ENCODE results near the gene CALY.
"Not testable (repeated sequence)": the region's sequence is repeated elsewhere in the genome, so short reads cannot be mapped to it uniquely, and the experiment has no call there.

CALY gene

DNA sequence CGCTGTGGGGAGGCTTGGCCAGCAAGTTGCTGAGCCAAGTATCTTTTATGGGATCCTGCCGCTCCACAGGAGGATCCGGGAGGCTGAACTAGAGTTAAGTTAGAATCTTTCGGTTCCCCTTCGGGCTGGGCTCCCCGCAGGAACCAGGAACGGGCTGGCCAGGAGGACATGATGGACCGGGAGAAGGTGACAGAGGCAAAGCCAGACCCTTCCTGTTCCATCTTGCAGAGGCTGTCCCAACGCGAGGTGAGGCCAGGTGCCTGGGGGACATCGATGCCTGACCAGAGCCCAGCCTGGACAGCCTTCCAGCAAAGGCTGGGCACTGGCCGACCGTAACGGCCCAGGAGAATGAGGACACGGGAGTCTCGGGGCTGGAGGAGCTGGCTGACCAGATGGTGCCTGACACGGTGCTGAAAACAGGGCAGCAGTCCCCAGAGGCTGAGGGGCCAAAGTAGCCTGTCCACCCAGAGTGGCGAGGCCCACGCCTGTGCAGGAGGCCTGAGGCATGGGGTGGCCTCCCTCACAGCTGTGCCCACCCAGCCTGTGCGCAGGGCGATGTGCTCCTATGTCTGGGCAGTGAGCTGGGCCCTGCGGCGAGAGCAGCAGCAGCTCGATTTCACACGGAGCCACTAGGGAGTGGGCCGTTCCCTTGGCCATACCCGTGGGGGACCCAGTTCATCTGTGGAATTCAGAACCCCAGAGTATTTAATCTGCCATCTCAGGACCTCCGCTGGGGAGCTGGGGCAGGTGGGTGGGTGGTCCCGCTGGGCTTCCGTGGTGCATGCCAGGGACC, 40.5 kb upstream of the CALY start:
- Histone ChIP-seq H3K9ac (ENCODE audit: low read length in 2 of 2) (peak overlapping the region in 1 of 2 donors; percentile 64), H3K27me3 (ENCODE audit: control insufficient read depth in 1 of 2, insufficient read depth in 2 of 2, low read length in 2 of 2) (no peaks in the 10 kb centered on the region), H3K36me3 (ENCODE audit: control insufficient read depth in 2 of 2, insufficient read depth in 2 of 2, low read length in 2 of 2) (peaks cover 0 to 4% of the 10 kb centered on the region in 2 donors), H3K27ac (ENCODE audit: low read length) (no peak overlapping the region), H3K4me1 (ENCODE audit: control insufficient read depth, insufficient read depth, low read length) (peaks cover 26% of the 10 kb centered on the region), H3K4me3 (ENCODE audit: low read length in 2 of 2) (peak overlapping the region in 1 of 2 donors; percentile 88), H3K9me3 (ENCODE audit: control insufficient read depth in 2 of 2, low read length in 2 of 2) (no peaks in the 10 kb centered on the region)

DNA sequence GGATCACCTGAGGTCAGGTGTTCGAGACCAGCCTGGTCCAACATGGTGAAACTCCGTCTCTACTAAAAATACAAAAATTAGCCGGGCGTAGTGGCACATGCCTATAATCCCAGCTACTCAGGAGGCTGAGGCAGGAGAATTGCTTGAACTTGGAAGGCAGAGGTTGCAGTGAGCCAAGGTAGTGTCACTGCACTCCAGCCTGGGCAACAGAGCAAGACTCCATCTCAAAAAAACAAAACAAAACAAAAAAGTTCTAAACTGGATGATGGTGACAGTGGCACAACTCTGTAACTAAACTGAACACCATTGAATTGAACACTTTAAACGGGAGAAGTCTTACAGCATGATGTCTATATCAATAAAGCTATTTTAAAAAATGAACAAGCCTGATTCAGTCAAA, 39.5 kb upstream of the CALY start:
- not testable (repeated sequence) for H3K36me3 ChIP-seq (ENCODE audit: control insufficient read depth in 2 of 2, insufficient read depth in 2 of 2, low read length in 2 of 2); H3K9me3 ChIP-seq (ENCODE audit: control insufficient read depth in 2 of 2, low read length in 2 of 2); H3K4me3 ChIP-seq (ENCODE audit: low read length in 2 of 2); H3K27ac ChIP-seq (ENCODE audit: low read length); H3K9ac ChIP-seq (ENCODE audit: low read length in 2 of 2); H3K27me3 ChIP-seq (ENCODE audit: control insufficient read depth in 1 of 2, insufficient read depth in 2 of 2, low read length in 2 of 2)
- peaks cover 29% of the 10 kb centered on the region for H3K4me1 ChIP-seq (ENCODE audit: control insufficient read depth, insufficient read depth, low read length)

DNA sequence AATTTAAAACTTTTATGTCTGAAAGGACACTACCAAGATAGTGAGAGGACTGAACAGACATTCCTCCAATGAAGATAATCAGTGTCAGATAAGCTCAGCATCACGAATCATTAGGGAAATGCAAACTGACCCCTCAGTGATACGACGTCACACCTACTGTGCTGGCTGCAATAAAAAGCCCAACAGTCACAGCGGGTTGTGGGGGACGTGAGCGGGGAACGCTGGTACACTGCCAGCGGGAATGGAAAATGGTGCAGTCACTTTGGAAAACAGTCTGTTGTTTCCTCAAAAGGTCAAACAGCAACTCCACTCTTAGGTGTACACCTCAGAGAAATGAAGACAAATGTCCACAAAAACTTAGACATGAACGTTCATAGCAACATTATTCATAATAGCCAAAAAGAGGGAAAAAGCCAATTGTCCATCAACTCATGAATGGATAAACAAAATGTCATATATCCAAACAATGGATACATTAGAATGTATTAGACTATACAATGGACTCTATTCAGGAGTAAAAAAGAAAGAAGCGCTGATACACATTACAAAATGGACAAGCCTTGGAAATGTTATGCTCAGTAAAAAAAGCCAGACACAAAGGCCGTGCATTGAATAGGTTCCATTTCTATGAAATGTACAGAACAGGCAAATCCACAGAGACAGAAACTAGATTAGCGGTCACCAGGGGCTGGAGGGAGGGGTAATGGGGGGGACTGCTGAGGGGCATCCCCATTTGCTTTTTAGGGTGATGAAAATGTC, 38.8 kb upstream of the CALY start:
- Histone ChIP-seq H3K27me3 (ENCODE audit: control insufficient read depth in 1 of 2, insufficient read depth in 2 of 2, low read length in 2 of 2) (no peaks in the 10 kb centered on the region), H3K27ac (ENCODE audit: low read length) (no peak overlapping the region), H3K9ac (ENCODE audit: low read length in 2 of 2) (no peak overlapping the region), H3K4me3 (ENCODE audit: low read length in 2 of 2) (no peak overlapping the region), H3K36me3 (ENCODE audit: control insufficient read depth in 2 of 2, insufficient read depth in 2 of 2, low read length in 2 of 2) (peaks cover 0 to 2% of the 10 kb centered on the region in 2 donors), H3K4me1 (ENCODE audit: control insufficient read depth, insufficient read depth, low read length) (peaks cover 29% of the 10 kb centered on the region), H3K9me3 (ENCODE audit: control insufficient read depth in 2 of 2, low read length in 2 of 2) (no peaks in the 10 kb centered on the region)

DNA sequence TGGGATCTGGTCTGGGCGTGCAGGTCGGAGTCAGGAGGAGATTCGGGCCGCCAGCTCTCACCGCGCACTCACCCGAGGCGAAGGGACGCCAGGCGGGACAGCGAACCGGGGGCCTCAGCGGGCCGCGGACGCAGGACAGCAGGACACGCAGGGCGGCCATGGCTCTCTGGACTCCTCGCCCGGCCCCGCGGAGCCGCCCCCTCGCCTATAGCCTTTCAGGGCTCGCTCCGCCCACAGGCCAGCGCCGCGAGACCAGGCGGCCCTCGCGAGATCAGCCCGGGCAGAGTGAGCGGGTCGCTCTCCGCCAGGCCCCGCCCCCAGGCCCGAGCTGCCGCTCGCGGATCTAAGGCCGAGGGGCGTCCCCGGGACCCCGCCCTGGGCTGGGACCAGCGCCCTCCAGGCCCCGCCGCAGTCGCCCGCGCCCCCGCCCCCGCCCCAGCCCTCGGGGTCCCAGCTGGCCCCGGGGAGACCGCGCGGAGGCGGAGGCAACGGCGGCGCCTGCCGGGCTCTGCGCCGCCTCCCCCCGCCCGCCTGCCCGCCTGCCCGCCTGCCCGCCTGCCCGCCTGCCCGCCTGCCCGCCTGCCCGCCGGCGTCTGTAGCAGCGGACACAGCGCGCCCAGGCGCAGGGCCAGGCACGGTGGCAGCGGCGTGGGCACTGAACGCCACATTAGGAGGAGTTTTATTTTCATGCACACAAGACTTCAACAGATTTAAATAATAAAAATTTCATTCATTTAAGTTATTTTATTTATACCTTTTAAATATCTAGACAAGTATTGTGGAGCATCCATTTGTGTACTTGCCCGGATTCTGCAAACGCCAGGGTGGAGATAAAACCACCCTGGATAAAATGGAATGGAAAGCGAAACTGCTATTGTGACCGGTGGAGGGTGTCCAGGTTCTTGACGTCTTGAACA, 36.7 kb upstream of the CALY start, which contains the start of gene ECHS1:
TSS of gene ECHS1 (minus strand) at position 181 of the 917 bp plus-strand sequence. CDS start at position 160, 21 bp downstream.
- Histone ChIP-seq H3K9ac (ENCODE audit: low read length in 2 of 2) (peak within 1 kb of the TSS; percentile 53 to 71), H3K4me1 (ENCODE audit: control insufficient read depth, insufficient read depth, low read length) (peaks cover 19% of the 10 kb centered on the region), H3K4me3 (ENCODE audit: low read length in 2 of 2) (peak within 1 kb of the TSS; percentile 57 to 74), H3K36me3 (ENCODE audit: control insufficient read depth in 2 of 2, insufficient read depth in 2 of 2, low read length in 2 of 2) (peaks cover 12 to 19% of the 10 kb centered on the region in 2 donors), H3K27me3 (ENCODE audit: control insufficient read depth in 1 of 2, insufficient read depth in 2 of 2, low read length in 2 of 2) (no peaks in the 10 kb centered on the region), H3K27ac (ENCODE audit: low read length) (peak within 1 kb of the TSS; percentile 55), H3K9me3 (ENCODE audit: control insufficient read depth in 2 of 2, low read length in 2 of 2) (no peaks in the 10 kb centered on the region)

DNA sequence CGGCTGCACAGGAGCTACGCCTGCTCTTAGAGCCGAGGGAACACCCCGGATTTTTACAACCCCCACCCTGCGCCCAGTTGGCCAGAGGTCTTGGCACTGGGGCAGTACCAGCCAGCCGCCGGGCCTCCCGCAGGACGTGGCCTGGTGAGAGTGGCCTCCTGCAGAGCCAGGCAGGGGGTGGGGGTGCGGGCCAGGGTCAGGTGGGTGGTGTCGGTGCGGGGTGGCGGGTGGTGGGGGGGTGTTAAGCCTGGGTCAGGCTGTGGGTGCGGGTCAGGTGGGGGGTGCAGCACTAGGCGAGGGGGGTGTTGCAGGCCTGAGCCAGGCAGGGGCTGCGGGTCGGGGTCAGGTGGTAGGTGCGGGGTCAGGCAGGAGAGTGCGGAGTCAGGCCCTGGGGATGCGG, 35.8 kb upstream of the CALY start:
- Histone ChIP-seq H3K27me3 (ENCODE audit: control insufficient read depth in 1 of 2, insufficient read depth in 2 of 2, low read length in 2 of 2) (no peaks in the 10 kb centered on the region), H3K9me3 (ENCODE audit: control insufficient read depth in 2 of 2, low read length in 2 of 2) (no peaks in the 10 kb centered on the region), H3K27ac (ENCODE audit: low read length) (no peak overlapping the region), H3K4me3 (ENCODE audit: low read length in 2 of 2) (peak overlapping the region in 1 of 2 donors; percentile 40), H3K9ac (ENCODE audit: low read length in 2 of 2) (no peak overlapping the region), H3K4me1 (ENCODE audit: control insufficient read depth, insufficient read depth, low read length) (peaks cover 14% of the 10 kb centered on the region), H3K36me3 (ENCODE audit: control insufficient read depth in 2 of 2, insufficient read depth in 2 of 2, low read length in 2 of 2) (peaks cover 15 to 24% of the 10 kb centered on the region in 2 donors)

DNA sequence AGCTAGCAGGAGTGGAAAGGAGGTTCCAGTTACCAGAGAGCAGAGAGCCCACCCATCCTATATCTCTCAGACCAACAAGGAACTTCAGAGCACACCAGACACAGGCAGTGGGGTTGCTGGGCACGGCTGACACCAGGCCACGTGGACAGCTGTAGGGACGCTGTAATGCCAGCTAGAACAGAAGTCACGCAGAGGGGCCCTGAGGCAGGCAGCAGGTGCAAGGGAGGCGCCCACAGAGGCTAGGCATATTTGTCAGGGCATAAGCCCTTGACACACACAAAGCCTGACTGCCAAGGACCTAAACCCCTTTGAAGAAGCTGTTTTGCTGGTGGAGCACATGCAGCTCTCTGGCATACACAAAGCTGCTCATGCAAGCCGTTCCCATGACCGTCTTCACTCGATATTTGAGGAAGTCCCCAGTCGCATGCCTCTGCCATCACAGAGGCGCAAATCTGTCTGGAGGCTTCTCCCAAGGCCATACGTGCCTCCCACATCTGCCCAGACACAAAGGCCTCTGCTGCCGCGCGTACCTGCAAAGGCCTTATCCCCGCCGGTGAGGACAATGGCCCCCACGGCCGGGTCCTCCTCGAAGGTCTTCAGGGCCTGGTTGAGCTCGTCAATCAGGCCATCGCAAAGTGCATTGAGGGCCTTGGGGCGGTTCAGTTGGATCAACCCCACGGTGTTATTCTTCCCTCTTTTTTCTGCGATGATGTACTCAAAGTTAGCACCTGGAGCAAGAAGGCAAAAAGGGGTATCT, 33.5 kb upstream of the CALY start:
- peaks cover 13% of the 10 kb centered on the region for H3K4me1 ChIP-seq (ENCODE audit: control insufficient read depth, insufficient read depth, low read length)
- H3K4me3 ChIP-seq (ENCODE audit: low read length in 2 of 2), result no peak overlapping the region
- H3K27me3 ChIP-seq (ENCODE audit: control insufficient read depth in 1 of 2, insufficient read depth in 2 of 2, low read length in 2 of 2), result no peaks in the 10 kb centered on the region
- no peak overlapping the region for H3K9ac ChIP-seq (ENCODE audit: low read length in 2 of 2)
- no peaks in the 10 kb centered on the region for H3K9me3 ChIP-seq (ENCODE audit: control insufficient read depth in 2 of 2, low read length in 2 of 2)
- peaks cover 29 to 43% of the 10 kb centered on the region in 2 donors for H3K36me3 ChIP-seq (ENCODE audit: control insufficient read depth in 2 of 2, insufficient read depth in 2 of 2, low read length in 2 of 2)
- H3K27ac ChIP-seq (ENCODE audit: low read length), result no peak overlapping the region

DNA sequence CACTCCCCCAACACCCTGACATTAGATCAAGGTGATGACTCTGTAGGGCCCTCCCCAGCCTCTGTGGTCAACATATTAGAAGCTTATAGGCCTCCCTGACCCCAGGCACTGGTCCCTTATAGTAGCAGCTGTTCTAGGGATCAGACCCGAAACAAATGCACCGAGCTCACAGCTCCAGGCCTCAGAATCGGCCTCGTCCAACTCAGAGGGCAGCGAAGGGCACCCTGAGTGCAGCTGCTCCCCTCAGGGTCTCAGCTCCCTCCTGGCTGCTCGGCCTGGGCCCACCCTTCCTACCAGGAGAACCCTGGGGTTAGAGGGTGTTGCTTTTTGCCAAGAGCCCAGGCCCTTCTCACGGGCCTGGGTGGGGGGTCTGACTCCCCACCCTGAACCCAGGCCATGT, 31.5 kb upstream of the CALY start:
- H3K36me3 ChIP-seq (ENCODE audit: control insufficient read depth in 2 of 2, insufficient read depth in 2 of 2, low read length in 2 of 2), result peaks cover 29 to 48% of the 10 kb centered on the region in 2 donors
- no peaks in the 10 kb centered on the region for H3K27me3 ChIP-seq (ENCODE audit: control insufficient read depth in 1 of 2, insufficient read depth in 2 of 2, low read length in 2 of 2)

DNA sequence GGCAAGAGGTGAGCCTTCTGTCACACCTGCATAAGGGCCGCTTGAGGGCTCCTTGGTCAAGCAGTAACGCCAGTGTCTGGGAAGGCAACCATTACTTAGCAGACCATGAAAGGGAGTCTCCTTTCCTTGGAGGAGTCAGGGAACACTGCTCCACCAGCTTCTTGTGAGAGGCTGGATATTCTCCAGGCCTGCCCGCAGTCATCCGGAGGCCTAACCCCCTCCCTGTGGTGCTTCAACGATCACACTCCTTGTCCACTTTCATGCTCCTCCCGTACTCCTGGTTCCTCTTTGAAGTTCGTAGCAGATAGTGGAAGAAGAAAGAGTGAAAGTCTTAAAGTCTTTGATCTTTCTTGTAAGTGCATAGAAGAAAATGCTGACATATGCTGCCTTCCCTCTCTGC, 30.8 kb upstream of the CALY start:
- not testable (repeated sequence) for H3K27ac ChIP-seq (ENCODE audit: low read length); H3K27me3 ChIP-seq (ENCODE audit: control insufficient read depth in 1 of 2, insufficient read depth in 2 of 2, low read length in 2 of 2); H3K9me3 ChIP-seq (ENCODE audit: control insufficient read depth in 2 of 2, low read length in 2 of 2); H3K4me3 ChIP-seq (ENCODE audit: low read length in 2 of 2); H3K4me1 ChIP-seq (ENCODE audit: control insufficient read depth, insufficient read depth, low read length); H3K9ac ChIP-seq (ENCODE audit: low read length in 2 of 2)
- peaks cover 32 to 54% of the 10 kb centered on the region in 2 donors for H3K36me3 ChIP-seq (ENCODE audit: control insufficient read depth in 2 of 2, insufficient read depth in 2 of 2, low read length in 2 of 2)

More for the DNA sequence above, 31.5 kb upstream of the CALY start:
- no peak overlapping the region for H3K4me3 ChIP-seq (ENCODE audit: low read length in 2 of 2)
- no peak overlapping the region for H3K9ac ChIP-seq (ENCODE audit: low read length in 2 of 2)
- no peak overlapping the region for H3K27ac ChIP-seq (ENCODE audit: low read length)
- no peaks in the 10 kb centered on the region for H3K9me3 ChIP-seq (ENCODE audit: control insufficient read depth in 2 of 2, low read length in 2 of 2)
- H3K4me1 ChIP-seq (ENCODE audit: control insufficient read depth, insufficient read depth, low read length), result peaks cover 6% of the 10 kb centered on the region

DNA sequence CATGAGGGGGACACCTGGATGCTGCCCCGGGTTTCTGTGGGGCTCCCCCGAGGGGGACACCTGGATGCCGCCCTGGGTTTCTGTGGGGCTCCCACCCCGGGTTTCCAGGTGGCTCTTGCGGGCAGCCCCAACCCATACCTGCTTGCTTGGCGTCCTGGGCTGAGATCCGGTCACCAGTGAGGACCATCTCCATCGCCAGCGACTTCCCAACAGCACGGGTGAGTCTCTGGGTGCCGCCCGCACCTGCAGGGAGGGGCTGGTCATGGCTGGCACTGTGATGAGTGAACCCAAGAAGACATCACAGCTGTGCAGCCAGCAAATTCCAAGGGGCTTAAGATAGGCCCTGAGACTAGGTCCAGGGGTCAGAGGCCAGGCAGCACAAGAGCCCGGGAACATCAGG, 30.1 kb upstream of the CALY start:
- Histone ChIP-seq H3K4me1 (ENCODE audit: control insufficient read depth, insufficient read depth, low read length) (no peaks in the 10 kb centered on the region), H3K27me3 (ENCODE audit: control insufficient read depth in 1 of 2, insufficient read depth in 2 of 2, low read length in 2 of 2) (no peaks in the 10 kb centered on the region), H3K36me3 (ENCODE audit: control insufficient read depth in 2 of 2, insufficient read depth in 2 of 2, low read length in 2 of 2) (peaks cover 38 to 61% of the 10 kb centered on the region in 2 donors), H3K4me3 (ENCODE audit: low read length in 2 of 2) (no peak overlapping the region), H3K9me3 (ENCODE audit: control insufficient read depth in 2 of 2, low read length in 2 of 2) (no peaks in the 10 kb centered on the region), H3K9ac (ENCODE audit: low read length in 2 of 2) (no peak overlapping the region), H3K27ac (ENCODE audit: low read length) (no peak overlapping the region)

DNA sequence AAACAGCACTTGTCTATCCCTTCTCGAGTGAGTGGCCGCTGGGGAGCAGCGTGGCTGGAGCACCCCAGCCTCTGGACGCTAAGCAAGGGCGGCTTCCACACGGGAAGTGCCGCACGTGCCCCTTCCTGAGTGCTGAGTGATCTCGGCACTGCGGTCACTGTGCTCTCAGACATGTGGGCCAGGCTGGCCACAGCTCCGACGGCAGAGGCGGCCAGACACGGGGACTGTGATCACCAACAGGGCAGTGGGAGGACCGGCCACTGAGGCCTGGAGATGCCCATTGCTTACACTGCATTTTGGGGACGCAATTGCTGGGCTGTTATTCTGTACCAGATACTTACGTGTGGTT, 29.4 kb upstream of the CALY start:
- Histone ChIP-seq H3K36me3 (ENCODE audit: control insufficient read depth in 2 of 2, insufficient read depth in 2 of 2, low read length in 2 of 2) (peaks cover 38 to 61% of the 10 kb centered on the region in 2 donors), H3K9me3 (ENCODE audit: control insufficient read depth in 2 of 2, low read length in 2 of 2) (no peaks in the 10 kb centered on the region), H3K27me3 (ENCODE audit: control insufficient read depth in 1 of 2, insufficient read depth in 2 of 2, low read length in 2 of 2) (no peaks in the 10 kb centered on the region), H3K27ac (ENCODE audit: low read length) (no peak overlapping the region), H3K4me1 (ENCODE audit: control insufficient read depth, insufficient read depth, low read length) (no peaks in the 10 kb centered on the region), H3K9ac (ENCODE audit: low read length in 2 of 2) (no peak overlapping the region), H3K4me3 (ENCODE audit: low read length in 2 of 2) (no peak overlapping the region)

All from stomach smooth muscle (tissue), 2 donors.